OCI-LY1 (cell line): Measurements from ENCODE around the gene STK11.
"Not testable (repeated sequence)": the region's sequence is repeated elsewhere in the genome, so short reads cannot be mapped to it uniquely, and the experiment has no call there.

Experiments
- H2AFZ ChIP-seq: fragments of 200-600 bp; sonication (generic), shearing (Covaris generic); 2 replicates; pipeline ENCODE4 v1.6.0; 2014; ENCODE audit warnings: antibody characterized with exemption, mild to moderate bottlenecking, low read length
- H3F3A ChIP-seq: fragments of 200-600 bp; sonication (generic), shearing (Covaris generic); 2 replicates; pipeline ENCODE4 v1.6.0; 2014; ENCODE audit warnings: mild to moderate bottlenecking, antibody characterized with exemption, low read length, moderate library complexity; ENCODE audit not compliant: insufficient read depth
- H3K27ac ChIP-seq: fragments of 200-600 bp; sonication (generic); 2 replicates; pipeline ENCODE4 v1.5.1; 2014; ENCODE audit warnings: low read length, mixed run types, mild to moderate bottlenecking, low read depth; ENCODE audit not compliant: poor library complexity, severe bottlenecking
- H3K27me3 ChIP-seq: fragments of 200-600 bp; sonication (generic); 2 replicates; pipeline ENCODE4 v1.6.0; 2014; ENCODE audit warnings: antibody characterized with exemption, mild to moderate bottlenecking, low read length, moderate library complexity; ENCODE audit not compliant: insufficient read depth
- H3K36me3 ChIP-seq: fragments of 200-600 bp; sonication (generic); 2 replicates; pipeline ENCODE4 v1.6.1; 2014; ENCODE audit warnings: mild to moderate bottlenecking, antibody characterized with exemption, low read length, moderate library complexity, mixed read lengths; ENCODE audit not compliant: insufficient read depth
- H3K4me1 ChIP-seq: fragments of 200-600 bp; sonication (generic); 2 replicates; pipeline ENCODE4 v1.5.1; 2014; ENCODE audit warnings: mild to moderate bottlenecking, low read length, moderate library complexity; ENCODE audit not compliant: insufficient read depth, severe bottlenecking
- H3K4me2 ChIP-seq: fragments of 200-600 bp; sonication (generic), shearing (Covaris generic); 2 replicates; pipeline ENCODE4 v1.6.1; 2014; ENCODE audit warnings: low read length
- H3K4me3 ChIP-seq: fragments of 200-600 bp; sonication (generic); 2 replicates; pipeline ENCODE4 v1.5.1; 2014; ENCODE audit warnings: low read length, low read depth, mild to moderate bottlenecking, mixed read lengths; ENCODE audit not compliant: poor library complexity, severe bottlenecking
- H3K79me2 ChIP-seq: fragments of 200-600 bp; shearing (Covaris generic); 2 replicates; pipeline ENCODE4 v1.6.1; 2016; ENCODE audit warnings: mixed run types, low read length, mixed read lengths; ENCODE audit not compliant: insufficient read depth
- H3K9ac ChIP-seq: fragments of 200-600 bp; sonication (generic), shearing (Covaris generic); 2 replicates; pipeline ENCODE4 v1.6.1; 2014; ENCODE audit warnings: mild to moderate bottlenecking, low read length, mixed read lengths
- H3K9me2 ChIP-seq: fragments of 200-600 bp; sonication (generic), shearing (Covaris generic); 2 replicates; pipeline ENCODE4 v1.6.1; 2014; ENCODE audit warnings: low read depth, mild to moderate bottlenecking, low read length, mixed read lengths
- H3K9me3 ChIP-seq: fragments of 200-600 bp; shearing (Covaris generic); 2 replicates; pipeline ENCODE4 v1.6.1; 2014; ENCODE audit warnings: low read length, mixed read lengths
- H4K20me1 ChIP-seq: fragments of 200-600 bp; sonication (generic), shearing (Covaris generic); 2 replicates; pipeline ENCODE4 v1.6.0; 2016; ENCODE audit warnings: mild to moderate bottlenecking, low read length; ENCODE audit not compliant: insufficient read depth
- CTCF ChIP-seq: fragments of 200-600 bp; sonication (generic), shearing (Covaris generic); IDR thresholded peaks from 2 replicates; pipeline ENCODE4 v1.5.1; 2017; ENCODE audit warnings: mild to moderate bottlenecking, antibody characterized with exemption, low read length, moderate library complexity, mixed read lengths
- EZH2 ChIP-seq: fragments of 200-600 bp; sonication (generic), shearing (Covaris generic); IDR thresholded peaks from 2 replicates; pipeline ENCODE4 v1.8.0; 2017; ENCODE audit warnings: borderline replicate concordance, mixed run types, mild to moderate bottlenecking, antibody characterized with exemption, low read length, moderate library complexity, mixed read lengths

Gene STK11

DNA sequence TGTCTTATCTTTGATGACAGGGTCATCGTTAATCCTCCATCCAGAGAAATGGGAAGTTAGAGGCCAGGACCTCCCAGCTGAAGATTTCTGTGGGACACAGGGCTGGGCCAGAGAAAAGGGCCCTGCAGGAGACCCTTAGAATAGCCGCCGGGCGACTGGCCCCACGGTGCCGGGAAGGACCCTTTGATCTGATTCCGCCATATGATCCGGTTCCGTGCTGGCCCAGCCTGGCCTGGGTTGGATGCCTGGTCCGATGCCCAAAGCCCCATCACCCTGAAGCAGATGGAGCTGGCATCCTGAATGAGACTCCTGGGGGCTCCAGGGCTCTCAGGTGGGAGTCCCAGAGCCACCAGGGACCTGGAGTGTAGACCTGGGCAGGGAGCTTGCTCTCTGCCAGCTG is 6.0 kb upstream of the STK11 start:
- Histone ChIP-seq H3K36me3 (no peaks in the 10 kb centered on the region), H4K20me1 (no peaks in the 10 kb centered on the region), H2AFZ (no peak overlapping the region), H3K79me2 (no peaks in the 10 kb centered on the region), H3K4me2 (no peak overlapping the region), H3K4me1 (peaks cover 14% of the 10 kb centered on the region), H3K27ac (no peak overlapping the region), H3K4me3 (no peak overlapping the region), H3K9me2 (no peaks in the 10 kb centered on the region), H3K9me3 (no peaks in the 10 kb centered on the region), H3K9ac (no peak overlapping the region), H3F3A (no peaks in the 10 kb centered on the region; the same call in 1 of the 2 replicates), H3K27me3 (0 out of 2 replicates have a peak, but pooled peaks cover 3% of the 10 kb centered on the region)
- TF ChIP-seq CTCF (no peak), EZH2 (no peak)

- H3K9ac ChIP-seq, H3F3A ChIP-seq, H3K27me3 ChIP-seq, H3K4me3 ChIP-seq, H3K9me3 ChIP-seq, H4K20me1 ChIP-seq, H3K27ac ChIP-seq, H3K36me3 ChIP-seq, H2AFZ ChIP-seq, H3K9me2 ChIP-seq, H3K79me2 ChIP-seq, H3K4me2 ChIP-seq: not testable (repeated sequence)
- peaks cover 21% of the 10 kb centered on the region for H3K4me1 ChIP-seq
These were observed 5.0 kb upstream of the STK11 start for GRCh38 chr19:1200614-1201013.

DNA sequence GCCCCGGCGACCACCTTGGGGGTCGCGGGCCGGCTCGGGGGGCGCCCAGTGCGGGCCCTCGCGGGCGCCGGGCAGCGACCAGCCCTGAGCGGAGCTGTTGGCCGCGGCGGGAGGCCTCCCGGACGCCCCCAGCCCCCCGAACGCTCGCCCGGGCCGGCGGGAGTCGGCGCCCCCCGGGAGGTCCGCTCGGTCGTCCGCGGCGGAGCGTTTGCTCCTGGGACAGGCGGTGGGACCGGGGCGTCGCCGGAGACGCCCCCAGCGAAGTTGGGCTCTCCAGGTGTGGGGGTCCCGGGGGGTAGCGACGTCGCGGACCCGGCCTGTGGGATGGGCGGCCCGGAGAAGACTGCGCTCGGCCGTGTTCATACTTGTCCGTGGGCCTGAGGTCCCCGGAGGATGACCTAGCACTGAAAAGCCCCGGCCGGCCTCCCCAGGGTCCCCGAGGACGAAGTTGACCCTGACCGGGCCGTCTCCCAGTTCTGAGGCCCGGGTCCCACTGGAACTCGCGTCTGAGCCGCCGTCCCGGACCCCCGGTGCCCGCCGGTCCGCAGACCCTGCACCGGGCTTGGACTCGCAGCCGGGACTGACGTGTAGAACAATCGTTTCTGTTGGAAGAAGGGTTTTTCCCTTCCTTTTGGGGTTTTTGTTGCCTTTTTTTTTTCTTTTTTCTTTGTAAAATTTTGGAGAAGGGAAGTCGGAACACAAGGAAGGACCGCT is 729 bp downstream of the STK11 start:
- peak overlapping the region; percentile 99 for H3K4me2 ChIP-seq
- peaks cover 46% of the 10 kb centered on the region for H3K79me2 ChIP-seq
- H3F3A ChIP-seq: no peaks in the 10 kb centered on the region; the same call in 1 of the 2 replicates
- H3K4me3 ChIP-seq: peak overlapping the region; percentile 87
- peak overlapping the region; percentile 75 for H3K27ac ChIP-seq
- no peaks in the 10 kb centered on the region for H3K27me3 ChIP-seq
- H3K9me2 ChIP-seq: no peaks in the 10 kb centered on the region
- H4K20me1 ChIP-seq: no peaks in the 10 kb centered on the region
- H3K9me3 ChIP-seq: no peaks in the 10 kb centered on the region
- peaks cover 25% of the 10 kb centered on the region for H3K36me3 ChIP-seq
- TF ChIP-seq EZH2 (no peak), CTCF (no peak)
- H2AFZ ChIP-seq: no peak overlapping the region
- H3K4me1 ChIP-seq: peaks cover 29% of the 10 kb centered on the region
- peak overlapping the region; percentile 80 for H3K9ac ChIP-seq
